HepG2 (cell line): ENCODE results near the gene SSBP1. TPM values are rescaled to one million over a fixed set of nuclear protein-coding genes. Genes with fewer than 3 reads are reported as not detected.
A peak's percentile ranks its signal among the peaks of the same experiment; 100 is the strongest.

ENCODE experiments used
- ATAC-seq: fragments of 200-7000 bp; cut with Tn5 transposase; 3 replicates; pipeline ENCODE4 v1.9.1; 2020; ENCODE audit warnings: mild to moderate bottlenecking, moderate library complexity
- BruUV-seq: library from RNA; stranded (reverse); fragments of 400-500 nt; replicated peaks from 2 replicates; lab custom pipeline; 2021; lab: Mats Ljungman, UMichigan
- CTCF ChIA-PET: fragments of 300-600 bp; formaldehyde crosslinking; extraction: SDS; loops from one replicate; lab custom pipeline; 2021; ENCODE audit warnings: low total read pairs, inconsistent platforms, low intra/inter-chr PET ratio; lab: Yijun Ruan, JAX
- POLR2A ChIA-PET: fragments of 350-600 bp; sonication (Branson Sonifier 250); formaldehyde crosslinking; loops from one replicate; lab custom pipeline; 2020; ENCODE audit warnings: antibody characterized with exemption, inconsistent platforms; lab: Yijun Ruan, JAX
- DNase-seq: peaks from one replicate; pipeline ENCODE4 v3.0.0-alpha.2; 2015; ENCODE audit warnings: low spot score
- FAIRE-seq: peaks from 3 replicates; lab custom pipeline; 2011; peaks lifted over from hg19 to GRCh38; lab: Jason Lieb, UNC
- H2AFZ ChIP-seq: one replicate; pipeline ENCODE4 v1.6.1; 2011; ENCODE audit warnings: low read length, inconsistent platforms
- H3K27ac ChIP-seq: fragments of 300-600 bp; 3 replicates; pipeline ENCODE4 v1.8.0; 2011; ENCODE audit warnings: mixed run types, mild to moderate bottlenecking, mixed read lengths, low read length, inconsistent platforms; ENCODE audit not compliant: insufficient read depth; ENCODE audit errors: extremely low read length
- H3K27me3 ChIP-seq, 2 experiments: fragments of 200-600 bp in 1 of 2; 2 replicates in 1 of 2; 3 replicates in 1 of 2; pipeline versions ENCODE4 v1.6.0 to v1.8.0; 2011; ENCODE audit warnings: low read length in 2 of 2, mild to moderate bottlenecking in 2 of 2, moderate library complexity in 2 of 2, inconsistent platforms in 1 of 2; ENCODE audit not compliant: insufficient read depth in 2 of 2, control insufficient read depth in 1 of 2
- H3K36me3 ChIP-seq, 2 experiments: fragments of 200-600 bp in 1 of 2; replicated peaks in 1 of 2; 2 replicates in 1 of 2; 3 replicates in 1 of 2; pipeline versions ENCODE4 v1.5.1 to v1.8.0; 2011; ENCODE audit warnings: low read length in 2 of 2, inconsistent platforms in 1 of 2; ENCODE audit not compliant: insufficient read depth in 2 of 2, control insufficient read depth in 1 of 2
- H3K4me1 ChIP-seq: 2 replicates; pipeline ENCODE4 v1.5.1; 2012; ENCODE audit warnings: low read length, inconsistent platforms; ENCODE audit not compliant: insufficient read depth
- H3K4me2 ChIP-seq: 2 replicates; pipeline ENCODE4 v1.6.0; 2011; ENCODE audit warnings: low read depth, low read length, inconsistent platforms
- H3K4me3 ChIP-seq, 3 experiments: fragments of 200-600 bp in 1 of 3; sonication (generic), shearing (Covaris generic) in 1 of 3; replicated peaks in 1 of 3; 2 replicates each; pipeline ENCODE4 v1.5.1; 2011 to 2016; ENCODE audit warnings: low read length in 3 of 3, inconsistent platforms in 2 of 3, low read depth in 2 of 3, mild to moderate bottlenecking in 2 of 3, control low read depth in 1 of 3, mixed read lengths in 1 of 3; ENCODE audit not compliant: insufficient read depth in 1 of 3
- H3K79me2 ChIP-seq: one replicate; pipeline ENCODE4 v1.6.1; 2011; ENCODE audit warnings: low read length, inconsistent platforms; ENCODE audit not compliant: insufficient read depth
- H3K9ac ChIP-seq: 2 replicates; pipeline ENCODE4 v1.6.0; 2011; ENCODE audit warnings: mild to moderate bottlenecking, low read depth, low read length, inconsistent platforms; ENCODE audit not compliant: insufficient read depth
- H3K9me3 ChIP-seq: 2 replicates; pipeline ENCODE4 v1.5.1; 2012; ENCODE audit warnings: mild to moderate bottlenecking, low read length
- H4K20me1 ChIP-seq: 2 replicates; pipeline ENCODE4 v1.6.0; 2011; ENCODE audit warnings: inconsistent platforms, mild to moderate bottlenecking, low read length, moderate library complexity; ENCODE audit not compliant: insufficient read depth
- ARID4A ChIP-seq: sonication (generic); formaldehyde crosslinking; IDR thresholded peaks from 2 replicates; pipeline ENCODE4 v1.5.0; 2020; ENCODE audit warnings: mild to moderate bottlenecking, missing genetic modification reagents, borderline replicate concordance
- PAX8 ChIP-seq: sonication (generic); formaldehyde crosslinking; IDR thresholded peaks from 2 replicates; pipeline ENCODE4 v1.8.0; 2022; ENCODE audit warnings: mild to moderate bottlenecking, missing genetic modification reagents, borderline replicate concordance
- PCBP1 ChIP-seq: fragments of 200-400 bp; formaldehyde crosslinking; IDR thresholded peaks from 2 replicates; pipeline ENCODE4 v1.6.1; 2017; ENCODE audit warnings: mild to moderate bottlenecking, low read depth, low read length, borderline replicate concordance
- RFX5 ChIP-seq: IDR thresholded peaks from 2 replicates; pipeline ENCODE4 v1.6.1; 2011; ENCODE audit warnings: low read depth, low read length, improper control_type of control experiment
- SRSF1 ChIP-seq: fragments of 200-400 bp; formaldehyde crosslinking; optimal IDR thresholded peaks from 2 replicates; pipeline ENCODE3; 2017; ENCODE audit warnings: mild to moderate bottlenecking, low read depth, low read length, moderate library complexity
- STAT6 ChIP-seq: sonication (generic); formaldehyde crosslinking; IDR thresholded peaks from 2 replicates; pipeline ENCODE4 v1.4.0; 2020; ENCODE audit warnings: missing genetic modification reagents, mild to moderate bottlenecking, borderline replicate concordance
- TOPORS ChIP-seq: sonication (generic); formaldehyde crosslinking; IDR thresholded peaks from 2 replicates; pipeline ENCODE4 v1.8.0; 2023; ENCODE audit warnings: mild to moderate bottlenecking, missing genetic modification reagents
- ZNF562 ChIP-seq: sonication (generic); formaldehyde crosslinking; IDR thresholded peaks from 2 replicates; pipeline ENCODE4 v1.8.0; 2022; ENCODE audit warnings: missing genetic modification reagents, borderline replicate concordance
- WGBS: methylation state at CpG from one replicate; pipeline ENCODE4 v1.1.6; 2017; ENCODE audit warnings: low lambda C conversion rate; 5-methylcytosine and 5-hydroxymethylcytosine counted together
- in situ Hi-C: cut with HindIII; loops from 2 replicates; pipeline ENCODE4 v1.10.0; 2017; ENCODE audit warnings: low pct_unique_long_range_greater_than_20kb; ENCODE audit not compliant: extremely low pct_ligation_motif_present
- intact Hi-C: fragments of 100-400 bp; cut with micrococcal nuclease; formaldehyde crosslinking; loops from one replicate; pipeline ENCODE4 v1.10.0; 2022; ENCODE audit not compliant: unreplicated experiment
- polyA plus RNA-seq, 8 experiments: library from polyadenylated mRNA; depleted of rRNA in 3 of 8; stranded (reverse) in 7 of 8; unstranded in 1 of 8; fragments of >200 nt; fragmentation: Illumina TruSeq in 4 of 8; extraction: Trizol in 4 of 8; gene quantifications; 2 replicates each; pipeline versions ENCODE4 v1.2.1 to v1.2.3, GENCODE V29; 2011 to 2016; ENCODE audit warnings: low read depth in 4 of 8, missing spikeins in 1 of 8, mixed read lengths in 1 of 8; ENCODE audit not compliant: insufficient read depth in 1 of 8
- total RNA-seq, 5 experiments: library from RNA; depleted of rRNA; stranded (reverse); fragments of >200 nt; fragmentation: Illumina TruSeq; extraction: Trizol; gene quantifications; 2 replicates each; pipeline ENCODE4 v1.2.3, GENCODE V29; 2016; ENCODE audit warnings: low read depth in 1 of 5

The SSBP1 gene
- total and polyA plus RNA-seq, 2 of the 13 experiments (the other 11 are each of a cell fraction or from before 2014, with no cell fraction given) = 64.4 to 254 TPM

- peak overlapping the region in 2 of 3 experiments; percentile 64 to 85; a peak in 5 of 6 replicates for H3K4me3 ChIP-seq
- H4K20me1 ChIP-seq = 0 out of 2 replicates have a peak, but pooled peaks cover 2% of the 10 kb centered on the region
- WGBS = 0% methylated on average over 4 of the region's 4 CpGs
- peak overlapping the region; percentile 93 for H3K4me2 ChIP-seq
- in situ Hi-C loops = no loop called here
- ATAC-seq (no peak), FAIRE-seq (no peak), DNase-seq (no peak)
- no peak overlapping the region for H2AFZ ChIP-seq
- peaks cover 37% of the 10 kb centered on the region for H3K4me1 ChIP-seq
- H3K27ac ChIP-seq = no peak overlapping the region
- no peaks in the 10 kb centered on the region for H3K36me3 ChIP-seq
- POLR2A ChIA-PET = interaction anchor here (1.1 to 2.9 kb wide), 2 partner anchors 35 to 48 kb away, joined by 3 to 17 read pairs; partner anchors contain the start of gene SSBP1
- no peaks in the 10 kb centered on the region for H3K9me3 ChIP-seq
- intact Hi-C loops = no loop called here
- CTCF ChIA-PET = no interaction called here
- no peaks in the 10 kb centered on the region for H3K79me2 ChIP-seq
- no TSS peak for BruUV-seq
- TF ChIP-seq ARID4A (CRISPR knock-in tag) (no peak), STAT6 (no peak), PCBP1 (no peak), RFX5 (no peak), PAX8 (CRISPR knock-in tag) (no peak), SRSF1 (no peak), TOPORS (no peak), ZNF562 (CRISPR knock-in tag) (no peak)
- H3K9ac ChIP-seq = no peak overlapping the region
- peaks cover 0 to 19% of the 10 kb centered on the region in 2 experiments; a peak in 3 of 5 replicates for H3K27me3 ChIP-seq
These were observed 35.3 kb upstream of the SSBP1 start for GRCh38 chr7:141702892-141703291.
